Measurements from ENCODE around the gene MSH3.
"Not testable (repeated sequence)": the region's sequence is repeated elsewhere in the genome, so short reads cannot be mapped to it uniquely, and the experiment has no call there.

The MSH3 gene

DNA sequence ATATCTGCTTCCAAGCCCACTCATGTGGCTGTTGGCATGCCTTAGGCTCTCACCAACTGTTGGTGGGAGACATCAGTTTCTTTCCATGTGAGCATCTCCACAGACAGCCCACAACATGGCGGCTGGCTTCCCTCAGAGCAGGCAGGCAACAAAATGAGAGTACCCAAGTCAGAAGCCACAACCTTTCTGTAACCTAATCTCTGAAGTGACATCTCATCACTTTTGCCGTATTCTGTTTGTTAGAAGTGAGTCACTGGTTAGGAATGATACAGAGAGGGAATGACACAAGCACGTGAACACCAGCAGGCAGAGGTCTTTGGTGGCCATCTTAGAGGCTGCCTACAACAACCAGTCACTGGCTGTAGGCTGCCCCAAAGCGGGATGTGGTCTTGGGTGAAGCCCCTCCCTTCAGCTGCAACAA lies 217.1 kb downstream of the MSH3 start:
- H3K4me3 Mint-ChIP-seq = no peak overlapping the region
- H3K36me3 Mint-ChIP-seq (ENCODE audit: insufficient read depth) = peaks cover 22% of the 10 kb centered on the region
- DNase-seq = no peak
- peaks cover 0 to 2% of the 10 kb centered on the region in 2 donors for H3K4me1 Mint-ChIP-seq (ENCODE audit: low read depth in 2 of 2)
- no peaks in the 10 kb centered on the region for H3K27me3 Mint-ChIP-seq
- H3K9me3 Mint-ChIP-seq = no peaks in the 10 kb centered on the region
- no peak overlapping the region for H3K27ac Mint-ChIP-seq
- ATAC-seq (replicated peaks) = no peak

DNA sequence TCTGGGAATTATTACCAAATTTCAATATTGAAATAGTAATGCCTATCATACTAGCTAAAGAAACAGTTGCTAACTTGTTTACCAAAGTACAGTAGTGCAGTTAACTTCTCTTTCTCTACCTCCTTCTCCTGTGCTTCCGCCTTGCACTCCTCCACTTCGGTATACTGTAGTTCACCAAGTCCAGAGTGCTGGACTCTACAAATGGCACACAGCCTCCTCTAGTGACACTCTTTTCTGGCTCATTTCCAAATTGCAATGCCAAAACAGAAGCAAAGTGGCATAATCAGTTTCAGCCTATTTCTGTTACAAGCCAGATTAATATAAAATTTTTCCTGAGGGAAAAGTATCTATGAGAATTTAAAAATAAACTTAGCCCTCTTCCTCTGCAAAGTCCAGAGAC lies 219.7 kb downstream of the MSH3 start:
- Mint-ChIP-seq H3K27me3 (no peaks in the 10 kb centered on the region), H3K36me3 (ENCODE audit: insufficient read depth) (peaks cover 25% of the 10 kb centered on the region)

DNA sequence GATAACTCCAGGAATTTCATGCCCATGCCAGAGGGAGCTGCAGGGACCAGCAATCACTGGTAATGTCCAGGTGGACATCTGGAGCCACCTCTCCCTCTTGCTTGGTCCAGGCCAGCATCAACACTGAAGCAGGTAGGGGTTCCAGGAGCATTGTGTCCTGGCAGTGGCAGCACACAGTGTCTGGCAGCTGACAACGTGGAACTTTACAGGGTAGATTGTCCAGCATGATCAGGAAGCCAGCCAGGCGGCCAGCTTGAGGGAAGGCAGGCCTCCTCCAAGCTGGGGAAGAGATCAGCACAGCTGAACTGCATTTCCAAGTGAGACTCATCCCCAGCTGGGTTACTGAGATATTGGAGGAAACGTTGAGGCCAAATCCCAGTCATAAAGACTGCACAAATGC lies 223.1 kb downstream of the MSH3 start:
- no peak for DNase-seq
- Mint-ChIP-seq H3K9me3 (no peaks in the 10 kb centered on the region), H3K27me3 (no peaks in the 10 kb centered on the region), H3K4me3 (no peak overlapping the region), H3K4me1 (ENCODE audit: low read depth in 2 of 2) (no peaks in the 10 kb centered on the region), H3K27ac (no peak overlapping the region), H3K36me3 (ENCODE audit: insufficient read depth) (peaks cover 25% of the 10 kb centered on the region)
- ATAC-seq (replicated peaks) = no peak

More for the DNA sequence above, 219.7 kb downstream of the MSH3 start:
- Mint-ChIP-seq H3K4me3 (no peak overlapping the region), H3K9me3 (no peaks in the 10 kb centered on the region), H3K27ac (no peak overlapping the region), H3K4me1 (ENCODE audit: low read depth in 2 of 2) (no peaks in the 10 kb centered on the region)
- no peak for DNase-seq
- no peak for ATAC-seq (replicated peaks)

DNA sequence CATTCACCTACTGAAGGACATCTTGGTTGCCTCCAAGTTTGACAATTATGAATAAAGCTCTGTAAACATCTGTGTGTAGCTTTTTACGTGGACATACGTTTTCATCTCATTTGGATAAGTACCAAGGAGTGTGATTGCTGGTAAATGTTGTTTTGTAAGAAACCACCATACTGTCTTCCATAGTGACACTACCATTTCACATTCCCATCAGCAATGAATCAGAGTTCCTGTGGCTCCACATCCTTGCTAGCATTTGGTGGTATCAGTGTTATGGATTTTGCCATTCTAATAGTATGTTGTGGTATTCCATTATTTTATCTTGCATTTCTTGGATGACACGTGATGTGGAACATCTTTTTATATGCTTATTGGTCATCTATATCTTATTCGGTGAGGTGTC lies 227.3 kb downstream of the MSH3 start:
- ATAC-seq (replicated peaks) = no peak
- Mint-ChIP-seq H3K27me3 (no peaks in the 10 kb centered on the region), H3K27ac (no peak overlapping the region), H3K9me3 (no peaks in the 10 kb centered on the region), H3K4me1 (ENCODE audit: low read depth in 2 of 2) (no peaks in the 10 kb centered on the region), H3K4me3 (no peak overlapping the region), H3K36me3 (ENCODE audit: insufficient read depth) (peaks cover 12% of the 10 kb centered on the region)
- DNase-seq = no peak

DNA sequence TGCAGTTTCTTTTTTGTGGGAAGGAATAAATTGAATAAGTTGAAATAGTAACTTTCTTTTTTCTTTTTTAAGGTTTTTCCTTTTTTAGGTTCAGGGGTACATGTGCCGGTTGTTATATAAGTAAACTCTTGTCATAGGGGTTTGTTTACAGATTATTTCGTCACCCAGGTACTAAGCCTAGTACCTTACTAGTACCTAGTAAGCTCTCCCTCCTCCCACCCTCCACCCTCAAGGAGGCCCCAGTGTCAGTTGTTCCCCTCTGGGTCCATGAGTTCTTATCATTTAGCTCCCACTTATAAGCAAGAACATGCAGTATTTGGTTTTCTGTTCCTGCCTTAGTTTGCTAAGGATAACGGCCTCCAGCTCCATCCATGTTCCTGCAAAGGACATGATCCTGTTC lies 228.9 kb downstream of the MSH3 start:
- not testable (repeated sequence) for H3K36me3 Mint-ChIP-seq (ENCODE audit: insufficient read depth); H3K27me3 Mint-ChIP-seq; DNase-seq; ATAC-seq (replicated peaks); H3K4me1 Mint-ChIP-seq (ENCODE audit: low read depth in 2 of 2); H3K4me3 Mint-ChIP-seq; H3K27ac Mint-ChIP-seq; H3K9me3 Mint-ChIP-seq

DNA sequence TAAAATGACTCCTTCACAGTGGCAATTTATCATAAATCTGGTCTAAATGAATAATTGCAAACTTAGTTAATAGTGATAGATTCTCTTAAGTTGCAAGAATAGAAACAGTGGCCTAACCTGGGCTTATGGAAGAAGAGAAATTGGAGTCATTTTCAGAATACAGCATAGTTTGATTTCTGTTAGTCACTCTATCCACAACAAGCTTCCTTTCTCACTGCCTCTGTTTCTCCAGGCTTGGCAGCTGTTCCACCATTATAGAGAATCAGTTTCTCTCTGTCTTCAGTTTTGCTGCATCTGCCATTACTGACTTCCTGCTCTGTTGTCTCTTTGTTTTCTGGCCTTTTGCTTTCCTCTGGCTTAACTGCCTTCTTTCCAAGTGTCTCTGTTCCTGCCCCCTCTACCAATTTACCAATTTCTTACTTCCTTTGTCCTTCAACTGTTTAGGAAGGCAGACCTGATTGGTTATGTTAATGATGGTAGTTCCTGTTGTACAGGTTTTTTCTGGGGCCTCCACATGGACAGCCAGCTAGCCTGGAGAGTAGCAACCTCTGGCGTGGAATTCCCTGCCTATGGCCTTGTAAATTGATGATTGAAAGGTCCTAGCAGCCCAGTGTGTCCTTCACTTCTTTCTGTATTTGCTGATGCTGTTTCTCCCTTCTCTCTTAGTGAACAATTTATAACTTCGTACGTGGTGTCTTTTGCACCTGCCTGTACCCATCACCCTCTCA lies 229.8 kb downstream of the MSH3 start:
- H3K9me3 Mint-ChIP-seq = no peaks in the 10 kb centered on the region
- H3K36me3 Mint-ChIP-seq (ENCODE audit: insufficient read depth) = peaks cover 5% of the 10 kb centered on the region
- H3K4me3 Mint-ChIP-seq = no peak overlapping the region
- no peaks in the 10 kb centered on the region for H3K4me1 Mint-ChIP-seq (ENCODE audit: low read depth in 2 of 2)
- DNase-seq (no peak), ATAC-seq (replicated peaks) (no peak)
- no peak overlapping the region for H3K27ac Mint-ChIP-seq
- no peaks in the 10 kb centered on the region for H3K27me3 Mint-ChIP-seq

DNA sequence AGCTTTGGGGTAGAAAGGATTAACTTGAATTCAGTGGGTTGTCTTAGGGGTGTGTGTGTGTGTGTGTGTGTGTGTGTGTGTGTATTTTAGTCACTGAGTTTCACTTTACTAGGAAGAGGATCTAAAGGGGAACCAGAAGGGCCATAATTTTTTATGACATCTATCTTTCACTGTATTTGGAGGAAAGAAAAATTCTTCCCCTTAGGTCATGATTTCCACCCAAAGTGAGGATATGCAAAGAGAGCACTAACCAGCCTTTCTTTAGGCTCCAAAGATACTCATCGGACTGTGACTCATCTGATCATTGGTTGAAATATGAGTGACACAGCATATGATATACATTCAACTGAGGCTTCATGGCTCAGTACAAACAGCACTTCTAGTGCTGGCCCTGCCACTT lies 230.5 kb downstream of the MSH3 start:
- ATAC-seq (replicated peaks) (no peak), DNase-seq (no peak)
- H3K36me3 Mint-ChIP-seq (ENCODE audit: insufficient read depth) = peaks cover 8% of the 10 kb centered on the region
- H3K9me3 Mint-ChIP-seq = no peaks in the 10 kb centered on the region
- no peak overlapping the region for H3K4me3 Mint-ChIP-seq
- H3K27ac Mint-ChIP-seq = no peak overlapping the region
- no peaks in the 10 kb centered on the region for H3K4me1 Mint-ChIP-seq (ENCODE audit: low read depth in 2 of 2)
- no peaks in the 10 kb centered on the region for H3K27me3 Mint-ChIP-seq

DNA sequence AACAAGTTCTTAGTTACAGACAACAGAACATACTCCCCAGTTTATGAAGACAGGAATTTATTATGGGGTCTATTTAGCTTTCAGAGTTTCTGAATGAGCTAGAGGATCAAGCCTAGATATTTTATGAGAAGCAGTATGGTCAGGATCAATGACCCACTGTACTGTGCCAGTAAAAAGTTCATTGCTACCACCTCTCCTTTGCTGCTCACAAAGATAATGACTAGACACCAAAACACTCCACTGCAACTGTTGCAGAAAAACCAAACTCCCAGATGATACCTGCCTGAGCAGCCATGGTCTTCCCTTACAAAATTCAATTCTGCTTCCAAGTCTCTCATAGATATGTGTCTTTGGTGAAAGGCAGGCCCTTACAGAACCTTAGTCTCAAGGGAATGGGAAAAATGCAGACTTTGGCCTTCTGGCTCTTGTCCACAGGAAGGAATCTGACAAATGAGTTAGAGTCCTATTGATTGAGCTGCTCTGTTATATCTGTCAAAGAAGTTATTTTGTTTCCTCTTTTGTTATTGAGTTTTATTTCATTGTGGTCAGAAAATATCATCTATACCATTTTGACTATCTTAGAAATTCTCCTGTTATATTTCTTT lies 231.0 kb downstream of the MSH3 start:
- H3K27ac Mint-ChIP-seq = peak overlapping the region in 1 of 2 donors; percentile 17
- DNase-seq = no peak

DNA sequence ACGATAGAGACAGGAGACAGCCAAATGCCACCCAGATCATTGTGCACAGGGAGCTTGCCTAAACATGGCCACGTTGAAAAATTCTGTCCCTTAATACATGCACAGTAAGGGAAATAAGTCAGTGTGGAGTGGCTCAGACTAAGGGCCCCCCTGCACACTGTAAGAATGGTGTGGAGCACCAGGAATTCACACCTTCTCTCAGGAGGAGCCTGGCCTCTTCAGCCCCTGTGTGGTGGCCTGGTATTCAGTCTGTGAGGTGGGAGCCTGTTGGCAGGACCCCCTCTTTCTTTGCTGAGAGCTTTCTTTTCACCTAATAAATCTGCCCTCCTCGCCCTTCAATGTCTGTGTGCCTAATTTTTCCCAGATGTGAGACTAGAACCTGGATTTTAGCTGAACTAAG lies 239.6 kb downstream of the MSH3 start:
- Mint-ChIP-seq H3K4me3 (no peak overlapping the region), H3K36me3 (ENCODE audit: insufficient read depth) (peaks cover 5% of the 10 kb centered on the region), H3K9me3 (no peaks in the 10 kb centered on the region), H3K4me1 (ENCODE audit: low read depth in 2 of 2) (no peaks in the 10 kb centered on the region), H3K27me3 (no peaks in the 10 kb centered on the region), H3K27ac (no peak overlapping the region)
- DNase-seq (no peak), ATAC-seq (replicated peaks) (no peak)

More for the DNA sequence above, 231.0 kb downstream of the MSH3 start:
- Mint-ChIP-seq H3K27me3 (no peaks in the 10 kb centered on the region), H3K36me3 (ENCODE audit: insufficient read depth) (peaks cover 10% of the 10 kb centered on the region), H3K9me3 (no peaks in the 10 kb centered on the region), H3K4me1 (ENCODE audit: low read depth in 2 of 2) (no peaks in the 10 kb centered on the region), H3K4me3 (no peak overlapping the region)
- no peak for ATAC-seq (replicated peaks)

DNA sequence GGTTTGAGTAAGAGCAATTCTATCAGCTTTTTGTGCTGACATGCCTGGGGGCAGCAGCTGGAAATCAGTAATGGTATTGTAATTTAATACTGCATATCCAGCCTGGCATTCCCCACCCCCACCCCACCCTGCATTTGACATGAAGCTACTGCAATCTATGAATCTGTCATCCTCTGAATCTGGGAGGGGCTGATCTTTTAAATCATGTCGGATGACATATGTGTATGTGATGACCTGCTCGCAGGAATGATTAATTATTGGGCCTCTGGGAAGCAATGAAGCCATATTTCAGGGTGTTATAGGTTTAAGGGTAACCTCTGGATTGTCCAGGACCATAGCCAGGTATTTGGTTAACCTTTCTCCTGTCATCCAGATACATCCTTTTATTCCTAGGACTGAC lies 241.1 kb downstream of the MSH3 start:
- Mint-ChIP-seq H3K9me3 (no peaks in the 10 kb centered on the region), H3K27me3 (no peaks in the 10 kb centered on the region), H3K4me1 (ENCODE audit: low read depth in 2 of 2) (peaks cover 0 to 1% of the 10 kb centered on the region in 2 donors), H3K4me3 (no peak overlapping the region), H3K27ac (no peak overlapping the region), H3K36me3 (ENCODE audit: insufficient read depth) (no peaks in the 10 kb centered on the region)
- DNase-seq (no peak), ATAC-seq (replicated peaks) (no peak)

DNA sequence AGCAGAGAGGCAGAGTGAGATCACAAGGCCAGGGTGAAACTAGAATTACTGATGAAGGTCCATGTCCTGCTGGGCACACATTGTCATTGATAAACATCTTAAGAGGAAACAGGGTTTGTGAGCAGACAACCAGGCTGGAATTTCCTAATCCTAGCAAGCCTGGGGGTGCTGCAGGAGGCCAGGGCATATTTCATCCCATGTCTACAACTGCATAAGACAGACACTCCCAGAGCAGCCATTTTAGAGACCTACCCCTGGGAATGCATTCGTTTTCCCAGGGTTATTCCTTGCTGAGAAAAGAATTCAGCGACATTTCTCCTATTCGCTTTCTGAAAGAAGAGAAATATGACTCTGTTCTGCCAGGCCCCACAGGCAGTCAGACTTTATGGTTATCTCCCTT lies 248.2 kb downstream of the MSH3 start:
- ATAC-seq (replicated peaks); H3K4me1 Mint-ChIP-seq (ENCODE audit: low read depth in 2 of 2); DNase-seq; H3K4me3 Mint-ChIP-seq; H3K27me3 Mint-ChIP-seq; H3K36me3 Mint-ChIP-seq (ENCODE audit: insufficient read depth); H3K27ac Mint-ChIP-seq: not testable (repeated sequence)
- H3K9me3 Mint-ChIP-seq = peaks cover 2 to 12% of the 10 kb centered on the region in 2 donors

DNA sequence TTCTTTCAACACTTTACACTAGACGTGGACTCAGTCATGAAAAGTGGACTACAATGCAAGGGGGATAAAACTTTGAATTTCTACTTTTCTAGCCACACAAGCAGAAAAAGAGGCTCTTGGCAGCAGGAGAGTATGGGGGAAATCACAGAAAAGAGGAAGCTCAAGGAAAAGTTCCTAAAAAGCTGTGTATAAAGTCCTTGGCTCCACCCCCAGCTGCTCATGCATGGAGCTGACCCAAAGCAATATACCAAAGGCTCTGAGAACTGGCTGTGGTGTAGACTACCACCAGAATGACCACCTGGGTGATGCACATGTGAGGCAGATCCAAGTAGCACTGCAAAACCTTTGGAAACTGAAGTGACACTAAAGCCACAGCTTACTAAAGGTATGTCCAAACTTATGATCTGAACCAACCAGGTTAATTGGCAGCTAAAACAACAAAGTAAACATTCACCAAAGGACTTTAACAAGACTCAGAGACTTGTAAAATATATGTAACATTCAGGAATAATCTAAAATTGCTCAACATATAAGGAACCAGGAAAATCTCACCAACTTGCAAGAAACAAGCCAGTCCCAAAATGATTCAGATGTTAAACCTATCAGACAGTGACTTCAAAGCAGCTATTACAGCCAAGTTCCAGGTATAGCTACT lies 250.2 kb downstream of the MSH3 start:
- Mint-ChIP-seq H3K27ac (no peak overlapping the region), H3K4me1 (ENCODE audit: low read depth in 2 of 2) (no peaks in the 10 kb centered on the region), H3K4me3 (no peak overlapping the region), H3K9me3 (peaks cover 2 to 12% of the 10 kb centered on the region in 2 donors), H3K36me3 (ENCODE audit: insufficient read depth) (no peaks in the 10 kb centered on the region), H3K27me3 (no peaks in the 10 kb centered on the region)
- ATAC-seq (replicated peaks) = no peak
- DNase-seq = no peak

DNA sequence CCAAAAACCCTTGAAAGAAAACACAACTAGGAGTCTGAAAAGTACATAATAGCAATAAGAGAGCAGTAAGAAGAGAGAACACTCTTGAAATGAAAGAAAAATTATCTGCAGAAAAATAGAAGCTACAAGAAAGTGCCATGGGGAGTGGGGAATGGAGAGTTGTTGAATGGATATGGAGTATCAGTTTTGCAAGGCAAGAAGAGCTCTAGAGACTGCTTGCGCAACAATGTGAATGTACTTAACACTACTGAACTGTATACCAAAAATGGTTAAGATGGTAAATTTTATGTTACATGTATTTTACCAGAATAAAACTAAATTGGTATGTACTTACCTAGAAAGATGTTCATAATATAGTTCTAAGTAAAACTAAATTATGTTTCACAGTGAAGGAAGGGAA lies 251.0 kb downstream of the MSH3 start:
- no peaks in the 10 kb centered on the region for H3K27me3 Mint-ChIP-seq
- ATAC-seq (replicated peaks) (no peak), DNase-seq (no peak)
- H3K4me3 Mint-ChIP-seq = no peak overlapping the region
- no peak overlapping the region for H3K27ac Mint-ChIP-seq
- H3K9me3 Mint-ChIP-seq = peaks cover 2 to 12% of the 10 kb centered on the region in 2 donors
- H3K36me3 Mint-ChIP-seq (ENCODE audit: insufficient read depth) = no peaks in the 10 kb centered on the region
- H3K4me1 Mint-ChIP-seq (ENCODE audit: low read depth in 2 of 2) = no peaks in the 10 kb centered on the region

DNA sequence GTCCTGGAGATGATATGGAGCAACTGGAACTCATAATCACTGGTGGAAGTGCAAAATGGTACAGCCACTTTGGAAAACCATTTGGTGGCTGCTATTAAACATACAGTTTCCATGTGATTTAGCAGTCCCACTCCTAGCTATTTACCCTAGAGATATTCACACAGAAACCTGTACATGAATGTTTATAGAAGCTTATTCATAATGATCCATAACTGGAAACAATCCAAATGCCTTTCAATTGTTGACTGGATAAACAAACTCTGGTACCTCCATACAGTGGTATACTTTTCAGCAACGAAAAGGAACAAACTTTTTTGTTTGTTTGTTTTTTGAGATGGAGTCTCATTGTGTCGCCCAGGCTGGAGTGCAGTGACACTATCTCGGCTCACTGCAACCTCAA lies 258.0 kb downstream of the MSH3 start:
- H3K4me3 Mint-ChIP-seq = no peak overlapping the region
- H3K27ac Mint-ChIP-seq = no peak overlapping the region
- H3K27me3 Mint-ChIP-seq = no peaks in the 10 kb centered on the region
- no peak for DNase-seq
- no peaks in the 10 kb centered on the region for H3K4me1 Mint-ChIP-seq (ENCODE audit: low read depth in 2 of 2)
- no peaks in the 10 kb centered on the region for H3K36me3 Mint-ChIP-seq (ENCODE audit: insufficient read depth)
- H3K9me3 Mint-ChIP-seq = no peaks in the 10 kb centered on the region
- no peak for ATAC-seq (replicated peaks)

All from effector memory CD8-positive, alpha-beta T cell (primary cell).